NT2/D1 (cell line): Measurements from ENCODE around the gene C3orf49.

ENCODE experiments used
- YY1 ChIP-seq: IDR thresholded peaks from 2 replicates; pipeline ENCODE4 v1.6.1; 2011; ENCODE audit not compliant: insufficient read length, insufficient read depth
- ZNF274 ChIP-seq: IDR thresholded peaks from 2 replicates; pipeline ENCODE4 v1.6.1; 2011; ENCODE audit warnings: mild to moderate bottlenecking, low read depth, low read length

DNA sequence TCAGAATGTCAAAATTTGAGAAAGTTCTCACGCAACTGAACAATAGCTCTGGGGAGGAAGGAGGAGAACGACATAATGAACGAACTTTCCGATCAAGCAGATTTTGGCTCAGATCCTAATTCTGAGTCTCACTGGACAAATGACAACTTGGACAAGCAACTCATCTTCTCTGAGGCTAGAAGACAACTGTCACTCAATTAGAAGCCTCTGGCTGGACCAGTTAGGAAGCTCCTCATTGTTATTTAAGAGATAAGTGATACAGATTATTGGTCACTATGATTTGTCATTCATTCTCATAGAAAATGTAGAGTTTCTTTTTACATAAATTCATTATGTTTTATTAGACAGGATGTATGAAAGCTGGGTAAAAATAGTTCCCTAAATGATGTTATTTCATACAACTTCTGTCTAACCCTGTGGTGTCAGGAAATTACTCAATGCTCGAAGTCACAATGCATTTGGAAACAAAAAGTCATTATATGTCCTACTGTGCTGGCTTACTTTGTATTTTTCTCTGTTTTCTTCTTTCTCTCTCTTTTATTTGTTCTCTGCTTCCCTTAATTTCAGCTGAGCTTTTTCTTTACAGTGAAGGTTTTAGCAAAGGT is 11.0 kb upstream of the C3orf49 start:
- TF ChIP-seq ZNF274 (no peak), YY1 (no peak)
